ENCODE data around the gene DNAH6.

GRCh38 chr2:84716564-84716963 lies 200.3 kb downstream of the DNAH6 start:
- TF ChIP-seq EP300 (IDR thresholded peaks at IDR 0.05) (no peak), POLR2A (IDR thresholded peaks at IDR 0.05) (no peak)
